GM18907 (cell line): ENCODE results near the gene OR52D1.

Source experiments
- ATAC-seq: cut with Tn5 transposase; IDR thresholded peaks from one replicate; pipeline ENCODE4 v1.9.1; 2021; ENCODE audit warnings: mild to moderate bottlenecking, moderate library complexity; ENCODE audit not compliant: unreplicated experiment

Gene OR52D1

DNA sequence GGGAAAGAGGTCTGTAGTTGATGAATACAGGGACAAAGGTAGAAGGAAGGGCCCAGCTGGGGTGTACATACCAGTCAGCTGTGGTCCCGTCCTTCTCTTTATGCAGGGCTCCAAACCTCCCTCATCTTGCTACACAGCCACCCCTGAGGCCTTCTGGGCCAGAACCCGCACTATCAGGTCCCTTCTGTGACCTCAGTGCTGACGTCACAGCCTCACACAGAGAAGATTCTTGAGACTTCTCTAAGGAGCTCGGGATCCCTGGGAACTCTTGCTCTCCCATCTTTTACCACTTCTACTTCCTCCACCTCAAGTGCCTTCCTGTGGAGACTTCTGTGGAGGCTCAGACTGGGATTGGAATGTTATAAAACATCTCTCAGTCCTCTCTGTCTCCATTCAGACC, 21.3 kb downstream of the OR52D1 start, which contains the start of gene UBQLN3:
Gene UBQLN3 (minus strand): TSS at position 155 of the 400 bp plus-strand sequence. CDS start 399 bp downstream, outside the sequence.
- ATAC-seq, result no peak

DNA sequence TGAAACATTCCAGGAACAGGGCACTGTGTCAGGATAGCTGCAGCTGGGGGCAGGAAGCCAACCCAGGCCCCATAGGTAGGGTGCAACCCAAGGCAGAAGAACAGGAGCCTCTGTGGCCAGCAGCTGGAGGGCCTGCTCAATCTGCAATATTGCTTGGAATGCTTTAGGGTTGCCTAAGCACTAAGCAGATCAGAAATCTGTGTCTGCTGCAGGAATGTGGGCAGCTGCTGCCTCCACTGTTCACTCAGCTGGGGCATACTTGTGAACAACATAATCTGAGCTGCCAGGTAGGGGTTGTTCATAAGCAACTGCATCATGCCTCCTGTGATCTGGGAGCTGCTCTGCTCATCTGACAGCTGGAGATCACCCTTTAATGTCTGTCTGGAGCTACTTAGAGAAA, 26.4 kb downstream of the OR52D1 start:
- ATAC-seq, result no peak

DNA sequence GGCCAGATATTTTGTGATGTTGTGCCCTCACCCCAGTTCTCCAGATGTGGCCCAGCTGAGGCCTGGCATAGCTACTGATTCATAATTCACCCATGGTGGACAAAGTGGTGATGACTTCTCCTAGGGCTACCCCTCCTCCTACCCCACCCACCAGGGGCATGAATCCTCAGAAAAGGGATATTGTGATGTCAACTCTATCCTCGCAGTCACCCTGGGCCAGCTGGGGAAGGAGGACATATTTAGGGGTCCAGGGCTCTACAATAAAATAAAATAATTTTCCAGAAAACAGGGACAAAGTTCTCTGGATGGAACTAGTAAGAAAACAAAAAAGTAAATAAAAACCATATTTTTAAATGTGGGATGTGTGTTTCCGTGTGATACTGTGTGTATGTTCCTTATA, 28.1 kb downstream of the OR52D1 start, which contains the start of gene UBQLNL:
Gene UBQLNL (minus strand): TSS at position 101 of the 400 bp plus-strand sequence. CDS start 258 bp downstream, outside the sequence.
- ATAC-seq, result no peak

DNA sequence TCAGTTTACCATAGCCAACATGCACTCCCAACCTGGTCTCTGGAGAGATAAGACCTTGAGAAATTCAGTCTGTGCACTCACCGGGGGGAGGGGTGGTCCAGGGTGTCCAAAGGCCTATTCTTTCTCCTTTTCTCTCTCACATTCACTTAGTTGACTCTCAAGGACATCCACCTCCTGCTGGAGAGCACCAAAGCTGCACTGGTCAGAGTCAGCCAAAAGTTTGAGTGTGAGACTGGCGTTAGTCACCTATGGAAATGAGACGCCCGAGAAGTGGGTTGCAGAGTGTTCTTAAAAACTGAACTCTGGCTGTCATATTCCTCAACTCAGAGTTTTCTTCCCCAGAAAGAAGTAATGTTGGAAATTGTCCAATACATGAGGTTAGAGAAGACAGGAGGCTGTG, 33.1 kb downstream of the OR52D1 start:
- no peak for ATAC-seq

DNA sequence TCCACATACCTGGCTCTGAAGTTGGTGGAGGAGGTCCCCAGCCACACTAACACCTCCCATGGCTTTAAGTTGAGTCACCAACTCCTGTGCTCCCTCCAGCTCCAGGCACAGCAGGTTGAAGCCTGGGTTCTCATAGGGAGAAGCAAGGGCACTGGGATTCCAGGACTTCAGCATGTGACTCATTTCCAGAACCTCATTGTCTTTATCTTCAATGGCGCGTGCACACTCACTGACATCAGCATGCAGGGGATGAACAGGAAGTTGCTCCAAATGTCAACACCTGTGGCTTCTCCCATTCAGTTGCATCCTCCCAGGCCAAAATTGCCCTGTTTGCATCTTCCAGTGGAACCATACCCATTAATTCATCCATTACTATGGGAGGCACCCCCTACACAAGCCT, 33.8 kb downstream of the OR52D1 start:
- ATAC-seq, result no peak

DNA sequence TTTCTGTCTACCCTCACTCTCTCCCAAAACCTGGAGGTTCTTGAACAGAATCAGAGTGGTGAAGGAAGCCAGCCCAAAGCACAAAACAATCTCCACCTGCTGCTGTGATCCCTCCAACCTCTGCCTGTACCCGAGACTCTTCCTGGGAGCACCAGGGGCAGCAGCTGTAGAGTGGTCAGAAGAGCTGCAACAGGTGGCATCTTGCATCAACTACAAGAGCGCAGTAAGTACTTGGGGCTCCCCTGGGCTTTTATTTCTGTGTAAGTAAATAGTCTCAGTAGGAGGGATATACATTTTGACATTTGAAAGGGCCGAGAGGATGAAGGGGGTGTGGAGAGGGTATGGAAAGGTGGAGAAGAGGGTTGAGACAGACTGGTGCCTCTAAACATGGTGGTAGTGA, 36.3 kb downstream of the OR52D1 start:
- ATAC-seq, result no peak

DNA sequence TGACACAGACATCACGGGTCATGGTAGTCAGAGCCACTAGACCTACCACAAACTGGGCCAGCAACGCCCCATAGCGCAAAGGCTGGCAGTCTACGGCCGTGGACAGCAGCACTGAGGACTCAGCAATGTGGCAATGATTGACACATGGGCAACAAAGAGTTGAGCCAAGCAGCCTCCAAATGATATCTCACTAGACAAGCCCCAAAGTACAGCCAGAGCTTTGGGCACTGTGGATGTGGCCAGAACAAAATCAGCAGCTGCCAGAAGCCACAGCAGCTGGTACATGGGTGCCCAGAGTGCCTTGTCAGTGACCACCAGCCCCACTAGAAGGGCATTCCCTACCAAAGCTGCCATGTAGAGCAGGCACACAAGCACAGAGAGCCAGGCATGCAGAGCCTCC, 39.2 kb downstream of the OR52D1 start:
- no peak for ATAC-seq

DNA sequence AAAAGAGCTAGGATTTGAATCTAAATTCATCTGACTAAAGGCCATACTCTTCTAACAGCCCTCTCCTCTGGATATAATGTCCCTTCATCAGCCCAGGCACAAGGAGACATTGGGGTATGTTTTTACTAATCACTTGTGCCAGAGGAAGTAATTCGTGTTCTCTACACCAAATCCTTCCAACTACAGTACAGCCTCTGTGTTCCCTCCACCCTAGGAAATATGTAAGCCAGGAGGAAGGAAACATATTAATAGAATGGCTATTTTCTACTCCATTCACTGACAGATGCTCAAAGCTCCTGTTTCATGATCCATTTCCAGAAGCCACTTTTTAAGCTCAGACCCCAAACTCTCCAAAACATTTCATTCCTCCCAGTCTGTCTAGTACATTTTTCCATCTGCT, 40.0 kb downstream of the OR52D1 start:
- ATAC-seq, result no peak

DNA sequence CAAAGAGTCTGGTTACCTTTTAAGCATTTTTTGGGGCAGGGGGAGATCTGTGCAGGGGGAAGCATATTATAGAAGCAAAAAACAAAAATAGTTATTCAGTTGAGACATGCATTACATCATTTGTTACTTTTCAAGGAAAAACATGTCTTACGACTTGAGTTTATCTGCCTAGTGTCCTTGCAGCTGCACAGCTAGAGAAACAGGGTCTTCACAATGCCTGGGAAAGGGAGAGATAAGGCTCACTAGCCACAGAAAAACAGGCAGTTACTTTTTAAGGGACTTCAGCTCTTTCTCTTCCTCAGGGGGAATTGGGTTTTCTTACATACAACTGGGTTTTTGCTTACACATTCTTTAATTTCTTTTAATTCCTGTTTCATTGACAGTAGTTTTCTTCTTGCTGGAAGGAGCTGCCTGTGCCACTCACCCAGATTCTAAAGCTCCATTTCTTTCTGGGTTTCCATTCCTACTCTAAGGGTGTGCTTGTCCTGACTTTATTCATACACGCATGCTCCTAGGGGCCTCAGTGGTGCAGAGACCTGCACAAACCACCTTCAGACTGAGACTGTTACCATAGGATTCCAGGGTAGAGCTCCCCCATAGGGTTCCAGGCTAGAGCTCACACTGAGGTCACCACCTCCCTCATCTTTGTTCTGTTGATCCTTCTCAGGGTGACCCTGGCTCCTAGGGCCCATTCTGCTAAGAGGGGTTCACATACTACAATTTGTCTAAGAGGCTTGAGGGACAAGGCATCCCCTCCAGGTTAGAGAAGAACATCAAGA, 42.8 kb downstream of the OR52D1 start:
- ATAC-seq, result no peak

DNA sequence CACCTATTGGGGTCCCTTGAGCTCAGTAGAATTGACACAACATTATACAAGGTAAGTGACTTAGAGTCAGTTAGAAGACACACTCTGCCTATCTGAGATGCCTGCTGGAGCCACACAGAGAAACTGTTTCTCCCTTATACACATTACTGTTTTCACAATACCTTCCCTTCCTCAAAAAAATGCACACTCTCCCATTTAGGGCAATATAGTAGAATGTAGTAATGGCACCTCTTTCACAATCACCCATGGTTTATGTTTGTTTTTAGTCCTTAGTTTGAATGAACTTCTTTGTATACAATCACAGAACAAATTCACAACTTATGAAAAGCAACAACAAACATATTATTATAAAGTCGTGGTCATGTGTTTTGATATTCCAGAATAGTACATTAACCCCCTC, 45.6 kb downstream of the OR52D1 start:
- no peak for ATAC-seq

DNA sequence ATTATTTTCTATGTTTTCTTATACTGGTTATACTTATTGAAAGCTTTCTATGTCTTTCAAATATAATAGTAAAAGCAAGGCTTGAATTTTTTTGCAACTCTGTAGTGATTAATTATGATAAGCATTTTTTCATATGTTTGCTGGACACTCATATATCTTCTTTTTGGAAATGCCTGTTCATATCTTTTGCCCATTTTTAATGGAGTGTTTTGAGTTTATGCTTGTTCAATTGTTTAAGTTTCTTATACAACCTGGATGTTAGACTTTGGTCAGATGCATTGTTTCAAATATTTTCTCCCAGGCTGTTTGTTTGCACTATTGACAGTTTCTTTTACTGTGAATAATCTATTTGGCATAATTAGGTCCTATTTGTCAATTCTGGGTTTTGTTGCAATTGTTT, 48.0 kb downstream of the OR52D1 start:
- ATAC-seq, result no peak
